Keratinocyte (primary cell): ENCODE results near the gene LITAFD. TPM values are rescaled to one million over a fixed set of nuclear protein-coding genes. Genes with fewer than 3 reads are reported as not detected.

Source experiments
- DNase-seq: peaks from one replicate; pipeline ENCODE4 v3.0.0-alpha.2; 2011; ENCODE audit warnings: low read depth, missing footprints, low spot score
- FAIRE-seq: peaks from 2 replicates; lab custom pipeline; 2011; peaks lifted over from hg19 to GRCh38; lab: Jason Lieb, UNC
- H2AFZ ChIP-seq: 2 replicates; pipeline ENCODE4 v1.6.0; 2012; ENCODE audit warnings: low read length, control low read depth, inconsistent platforms; ENCODE audit not compliant: control insufficient read depth
- H3K27ac ChIP-seq: 2 replicates; pipeline ENCODE4 v1.5.1; 2011; ENCODE audit warnings: low read length; ENCODE audit not compliant: control insufficient read depth, insufficient read depth
- H3K27me3 ChIP-seq: 3 replicates; pipeline ENCODE4 v1.6.0; 2011; ENCODE audit warnings: low read length; ENCODE audit not compliant: control insufficient read depth, insufficient read depth; ENCODE audit errors: extremely low read depth
- H3K36me3 ChIP-seq, 2 experiments: 2 replicates in 1 of 2; 3 replicates in 1 of 2; pipeline ENCODE4 v1.5.1; 2011; ENCODE audit warnings: low read length in 2 of 2, mild to moderate bottlenecking in 1 of 2; ENCODE audit not compliant: control insufficient read depth in 2 of 2, insufficient read depth in 2 of 2; ENCODE audit errors: extremely low read depth in 1 of 2
- H3K4me1 ChIP-seq: 3 replicates; pipeline ENCODE4 v1.5.1; 2011; ENCODE audit warnings: low read length; ENCODE audit not compliant: control insufficient read depth, insufficient read depth; ENCODE audit errors: extremely low read depth
- H3K4me2 ChIP-seq: 3 replicates; pipeline ENCODE4 v1.6.0; 2011; ENCODE audit warnings: low read depth, low read length; ENCODE audit not compliant: control insufficient read depth, insufficient read depth; ENCODE audit errors: extremely low read depth
- H3K4me3 ChIP-seq, 3 experiments: fragments of 200-600 bp in 1 of 3; sonication (generic) in 1 of 3; 2 replicates in 2 of 3; 3 replicates in 1 of 3; pipeline ENCODE4 v1.5.1; 2011 to 2016; ENCODE audit warnings: low read length in 3 of 3, mild to moderate bottlenecking in 3 of 3, control low read depth in 2 of 3, inconsistent platforms in 1 of 3, low read depth in 1 of 3, mixed read lengths in 1 of 3, mixed run types in 1 of 3, moderate library complexity in 1 of 3; ENCODE audit not compliant: control insufficient read depth in 2 of 3, insufficient read depth in 2 of 3; ENCODE audit errors: extremely low read depth in 1 of 3
- H3K79me2 ChIP-seq: 2 replicates; pipeline ENCODE4 v1.6.0; 2012; ENCODE audit warnings: low read length; ENCODE audit not compliant: control insufficient read depth, insufficient read depth
- H3K9ac ChIP-seq: 3 replicates; pipeline ENCODE4 v1.6.0; 2011; ENCODE audit warnings: low read length; ENCODE audit not compliant: control insufficient read depth, insufficient read depth; ENCODE audit errors: extremely low read depth
- H3K9me1 ChIP-seq: 3 replicates; pipeline ENCODE4 v1.6.0; 2011; ENCODE audit warnings: low read length; ENCODE audit not compliant: control insufficient read depth, insufficient read depth; ENCODE audit errors: extremely low read depth
- H3K9me3 ChIP-seq: 2 replicates; pipeline ENCODE4 v1.5.1; 2012; ENCODE audit warnings: low read depth, low read length; ENCODE audit not compliant: control insufficient read depth
- H4K20me1 ChIP-seq: 3 replicates; pipeline ENCODE4 v1.6.0; 2011; ENCODE audit warnings: low read length; ENCODE audit not compliant: control insufficient read depth, insufficient read depth; ENCODE audit errors: extremely low read depth
- EZH2 ChIP-seq: IDR thresholded peaks from one replicate; pipeline ENCODE4 v1.6.1; 2012; ENCODE audit warnings: inconsistent platforms, mild to moderate bottlenecking, low read length, moderate library complexity
- dilution Hi-C: fragments of 300-500 bp; cut with MboI; formaldehyde crosslinking; loops from one replicate; pipeline ENCODE4 v1.7.0; 2020; ENCODE audit warnings: low sequenced_read_pairs; ENCODE audit not compliant: extremely low pct_ligation_motif_present
- polyA plus RNA-seq, 5 experiments: library from polyadenylated mRNA; depleted of rRNA in 3 of 5; stranded (reverse) in 3 of 5; stranded (forward) in 1 of 5; unstranded in 1 of 5; fragments of >200 nt; gene quantifications; 1 replicate in 1 of 5; 2 replicates in 3 of 5; 3 replicates in 1 of 5; pipeline versions ENCODE4 v1.2.1 to v1.2.3, GENCODE V29; 2011 to 2012; ENCODE audit warnings: missing spikeins in 2 of 5, low read depth in 1 of 5, low replicate concordance in 1 of 5
- TF ChIP-seq, protein P1 (sequence below), 3 experiments: IDR thresholded peaks in 1 of 3; conservative IDR thresholded peaks in 1 of 3; optimal IDR thresholded peaks in 1 of 3; 2 replicates in 2 of 3; 3 replicates in 1 of 3; pipeline versions ENCODE3 to v1.5.1; 2011; ENCODE audit warnings: low read length in 3 of 3, mild to moderate bottlenecking in 3 of 3, moderate library complexity in 2 of 3, control low read depth in 1 of 3, inconsistent platforms in 1 of 3; ENCODE audit not compliant: insufficient read depth in 2 of 3; ENCODE audit errors: extremely low read depth in 1 of 3

Gene LITAFD
- polyA plus RNA-seq, 1 donor (not counting 4 experiments of a cell fraction or from before 2014, with no cell fraction given) = not detected

DNA sequence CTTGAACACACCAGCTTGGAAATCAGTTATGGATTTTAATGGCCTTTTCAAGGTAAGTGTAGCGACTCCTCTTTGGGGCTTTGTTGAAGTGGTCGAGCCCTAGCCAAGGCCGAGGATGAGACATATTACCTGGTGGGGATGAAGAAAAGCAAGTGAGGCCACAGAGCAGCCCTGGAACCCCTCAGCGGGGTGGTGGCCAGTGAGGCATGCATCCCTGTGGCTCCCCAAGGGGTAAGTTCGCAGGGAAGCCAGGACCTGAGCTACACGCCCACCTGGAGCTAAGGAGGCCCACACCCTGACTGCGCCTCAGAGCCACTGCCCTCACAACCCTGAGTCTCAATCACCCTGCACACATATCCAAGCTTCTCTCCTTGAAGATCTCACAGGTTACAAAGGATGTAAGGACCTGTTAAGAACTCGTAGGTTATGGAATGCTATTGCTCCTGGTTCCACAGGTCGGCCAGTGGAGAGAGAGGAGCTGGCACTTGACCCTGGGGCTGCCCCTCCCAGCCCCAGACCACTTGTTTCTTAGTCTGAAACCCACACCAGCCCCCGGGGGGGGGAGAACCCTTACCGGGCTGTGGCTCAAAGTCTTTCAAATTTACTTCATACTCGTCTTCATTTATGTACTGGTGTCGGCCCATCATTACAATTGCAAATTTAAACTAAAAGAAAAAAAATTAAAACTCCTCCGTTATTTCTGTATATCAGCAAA, 12.0 kb downstream of the LITAFD start:
- Histone ChIP-seq H3K36me3 (peaks cover 51 to 53% of the 10 kb centered on the region in 2 experiments), H3K27me3 (no peaks in the 10 kb centered on the region), H3K4me3 (no peak overlapping the region), H2AFZ (no peak overlapping the region), H3K4me1 (no peaks in the 10 kb centered on the region), H3K9me1 (no peaks in the 10 kb centered on the region), H3K4me2 (no peak overlapping the region), H3K27ac (no peak overlapping the region), H3K9ac (no peak overlapping the region), H3K9me3 (no peaks in the 10 kb centered on the region), H4K20me1 (no peaks in the 10 kb centered on the region), H3K79me2 (no peaks in the 10 kb centered on the region)
- dilution Hi-C loops = no loop called here
- TF ChIP-seq, protein P1, sequence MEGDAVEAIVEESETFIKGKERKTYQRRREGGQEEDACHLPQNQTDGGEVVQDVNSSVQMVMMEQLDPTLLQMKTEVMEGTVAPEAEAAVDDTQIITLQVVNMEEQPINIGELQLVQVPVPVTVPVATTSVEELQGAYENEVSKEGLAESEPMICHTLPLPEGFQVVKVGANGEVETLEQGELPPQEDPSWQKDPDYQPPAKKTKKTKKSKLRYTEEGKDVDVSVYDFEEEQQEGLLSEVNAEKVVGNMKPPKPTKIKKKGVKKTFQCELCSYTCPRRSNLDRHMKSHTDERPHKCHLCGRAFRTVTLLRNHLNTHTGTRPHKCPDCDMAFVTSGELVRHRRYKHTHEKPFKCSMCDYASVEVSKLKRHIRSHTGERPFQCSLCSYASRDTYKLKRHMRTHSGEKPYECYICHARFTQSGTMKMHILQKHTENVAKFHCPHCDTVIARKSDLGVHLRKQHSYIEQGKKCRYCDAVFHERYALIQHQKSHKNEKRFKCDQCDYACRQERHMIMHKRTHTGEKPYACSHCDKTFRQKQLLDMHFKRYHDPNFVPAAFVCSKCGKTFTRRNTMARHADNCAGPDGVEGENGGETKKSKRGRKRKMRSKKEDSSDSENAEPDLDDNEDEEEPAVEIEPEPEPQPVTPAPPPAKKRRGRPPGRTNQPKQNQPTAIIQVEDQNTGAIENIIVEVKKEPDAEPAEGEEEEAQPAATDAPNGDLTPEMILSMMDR (optimal IDR thresholded peaks at IDR 0.05 in 1 of 3, IDR thresholded peaks at IDR 0.05 in 1 of 3, conservative IDR thresholded peaks at IDR 0.05 in 1 of 3; ENCODE audit: extremely low read depth in 1 of 3, insufficient read depth in 2 of 3, low read length in 3 of 3) = no peak
- no peak for TF ChIP-seq EZH2
- DNase-seq (no peak), FAIRE-seq (no peak)

DNA sequence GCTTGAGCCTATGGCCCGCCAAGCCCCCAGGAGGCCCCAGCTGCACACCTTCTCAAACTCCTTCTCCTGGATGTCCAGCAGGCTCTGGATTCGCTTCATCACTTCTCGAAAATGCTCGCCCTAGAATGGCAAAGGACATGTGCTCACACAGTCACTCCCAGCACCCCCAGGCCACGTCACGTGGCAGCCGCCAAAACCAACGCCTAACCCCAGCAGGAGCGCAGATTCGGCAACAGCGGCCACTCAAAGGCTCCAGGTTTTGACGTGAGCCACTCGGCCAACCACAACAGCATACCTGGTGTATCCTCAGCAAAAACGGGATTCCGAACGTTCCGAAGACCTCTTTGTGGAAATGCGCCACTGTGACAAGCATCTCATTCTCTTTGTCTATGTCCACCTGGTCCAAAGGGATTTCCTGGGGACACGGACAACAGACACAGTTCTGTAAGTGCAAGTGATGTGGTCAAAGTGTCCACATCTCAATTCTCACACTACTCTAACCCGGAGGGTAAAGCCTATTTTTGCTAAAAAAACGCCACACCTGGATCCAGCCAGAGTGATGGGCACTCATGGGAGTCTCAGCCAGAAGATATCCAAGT, 12.7 kb downstream of the LITAFD start:
- dilution Hi-C loops = no loop called here

More for the DNA sequence above, 12.7 kb downstream of the LITAFD start:
- Histone ChIP-seq H3K9me3 (no peaks in the 10 kb centered on the region), H3K4me1 (no peaks in the 10 kb centered on the region), H3K4me2 (no peak overlapping the region), H3K9me1 (no peaks in the 10 kb centered on the region), H3K27ac (no peak overlapping the region), H4K20me1 (no peaks in the 10 kb centered on the region), H3K79me2 (no peaks in the 10 kb centered on the region), H3K4me3 (no peak overlapping the region), H2AFZ (no peak overlapping the region), H3K36me3 (peaks cover 53 to 54% of the 10 kb centered on the region in 2 experiments), H3K27me3 (no peaks in the 10 kb centered on the region), H3K9ac (no peak overlapping the region)
- FAIRE-seq (no peak), DNase-seq (no peak)
- TF ChIP-seq, protein P1 (optimal IDR thresholded peaks at IDR 0.05 in 1 of 3, IDR thresholded peaks at IDR 0.05 in 1 of 3, conservative IDR thresholded peaks at IDR 0.05 in 1 of 3; ENCODE audit: extremely low read depth in 1 of 3, insufficient read depth in 2 of 3, low read length in 3 of 3) = no peak
- TF ChIP-seq EZH2 = no peak
